Thymus (tissue), 11 donors: ENCODE results near the gene ACTG1. TPM values are rescaled to one million over a fixed set of nuclear protein-coding genes. Genes with fewer than 3 reads are reported as not detected.

Experiments used
- DNase-seq, 9 donors: peaks; one replicate each; pipeline ENCODE4 v3.0.0-alpha.2; 2013; ENCODE audit warnings: low spot score in 9 of 9, low read depth in 6 of 9, missing footprints in 1 of 9
- H3K27ac ChIP-seq, 2 donors: one replicate each; pipeline ENCODE4 v1.5.1; 2013; ENCODE audit warnings: control low read depth in 1 of 2, low read depth in 1 of 2, low read length in 1 of 2, mild to moderate bottlenecking in 1 of 2, moderate library complexity in 1 of 2
- H3K27me3 ChIP-seq, 2 donors: one replicate each; pipeline ENCODE4 v1.5.1; 2013; ENCODE audit warnings: low read length in 1 of 2; ENCODE audit not compliant: control insufficient read depth in 2 of 2, insufficient read depth in 1 of 2
- H3K36me3 ChIP-seq, 2 donors: one replicate each; pipeline ENCODE4 v1.5.1; 2013; ENCODE audit warnings: low read length in 1 of 2, mild to moderate bottlenecking in 1 of 2, moderate library complexity in 1 of 2; ENCODE audit not compliant: control insufficient read depth in 2 of 2, insufficient read depth in 2 of 2
- H3K4me1 ChIP-seq, 2 donors: one replicate each; pipeline ENCODE4 v1.5.1; 2013; ENCODE audit warnings: low read length in 2 of 2; ENCODE audit not compliant: control insufficient read depth in 2 of 2, insufficient read depth in 2 of 2
- H3K4me3 ChIP-seq, 2 donors: one replicate each; pipeline ENCODE4 v1.5.1; 2013; ENCODE audit warnings: low read length in 2 of 2, control low read depth in 1 of 2, mild to moderate bottlenecking in 1 of 2
- H3K9me3 ChIP-seq, 2 donors: one replicate each; pipeline ENCODE4 v1.5.1; 2013; ENCODE audit warnings: low read length in 1 of 2, mild to moderate bottlenecking in 1 of 2; ENCODE audit not compliant: control insufficient read depth in 2 of 2, insufficient read depth in 1 of 2
- WGBS: extraction: QIAGEN DNeasy Blood & Tissue Kit; methylation state at CpG from one replicate; pipeline ENCODE4 v1.1.7; 2013; 5-methylcytosine and 5-hydroxymethylcytosine counted together
- polyA plus RNA-seq: library from polyadenylated mRNA; stranded (reverse); fragments of 200-250 nt; gene quantifications from one replicate; pipeline ENCODE4 v1.2.3, GENCODE V29; 2013
- total RNA-seq: library from RNA; stranded (reverse); fragments of 120-200 nt; gene quantifications from one replicate; pipeline ENCODE4 v1.2.4, GENCODE V29; 2013
- donor health status: healthy.

ACTG1 gene
- total and polyA plus RNA-seq, 2 donors, result 1,837 to 2,739 TPM

- Histone ChIP-seq H3K27ac (no peak overlapping the region), H3K4me1 (peaks cover 2 to 25% of the 10 kb centered on the region in 2 donors), H3K4me3 (no peak overlapping the region), H3K27me3 (no peaks in the 10 kb centered on the region), H3K9me3 (no peaks in the 10 kb centered on the region), H3K36me3 (peaks cover 10 to 64% of the 10 kb centered on the region in 2 donors)
- DNase-seq, result no peak
- 98% methylated on average over 33 of the region's 33 CpGs for WGBS
Observed at GRCh38 chr17:81462506-81463125, 50.0 kb downstream of the ACTG1 start.

GRCh38 chr17:81461607-81462500 lies 50.7 kb downstream of the ACTG1 start:
- H3K9me3 ChIP-seq, result peaks cover 0 to 5% of the 10 kb centered on the region in 2 donors
- no peak for DNase-seq
- whole genome bisulfite sequencing, result 95% methylated on average over 50 of the region's 50 CpGs
- no peaks in the 10 kb centered on the region for H3K27me3 ChIP-seq
- no peak overlapping the region for H3K4me3 ChIP-seq
- peaks cover 0 to 25% of the 10 kb centered on the region in 2 donors for H3K4me1 ChIP-seq
- peaks cover 10 to 68% of the 10 kb centered on the region in 2 donors for H3K36me3 ChIP-seq
- H3K27ac ChIP-seq, result no peak overlapping the region

GRCh38 chr17:81460856-81461460 lies 51.6 kb downstream of the ACTG1 start:
- Histone ChIP-seq H3K4me1 (peaks cover 6 to 31% of the 10 kb centered on the region in 2 donors), H3K27ac (no peak overlapping the region), H3K36me3 (peaks cover 10 to 68% of the 10 kb centered on the region in 2 donors)

More at GRCh38 chr17:81460856-81461460, 51.6 kb downstream of the ACTG1 start:
- Histone ChIP-seq H3K4me3 (no peak overlapping the region), H3K9me3 (peaks cover 0 to 8% of the 10 kb centered on the region in 2 donors), H3K27me3 (no peaks in the 10 kb centered on the region)
- no peak for DNase-seq
- WGBS, result 87% methylated on average over 43 of the region's 43 CpGs

Other genes starting within 250 kb of the ACTG1 start
- gene SLC38A10, start 217.5 kb downstream of the ACTG1 start, total RNA-seq, result 21.0 TPM
- gene SLC38A10, start 217.5 kb downstream of the ACTG1 start, polyA plus RNA-seq, result 63.6 TPM
- 5.8 TPM for gene BAHCC1, start 117.3 kb downstream of the ACTG1 start, total RNA-seq
- gene BAHCC1, start 117.3 kb downstream of the ACTG1 start, polyA plus RNA-seq, result 7.3 TPM
- 0.47 TPM for gene FSCN2, start 15.6 kb upstream of the ACTG1 start, total RNA-seq
- 0.87 TPM for gene FSCN2, start 15.6 kb upstream of the ACTG1 start, polyA plus RNA-seq
- 8.8 TPM for gene FAAP100, start 39.6 kb upstream of the ACTG1 start, total RNA-seq
- gene FAAP100, start 39.6 kb upstream of the ACTG1 start, polyA plus RNA-seq, result 43.9 TPM
- gene NPLOC4, start 124.3 kb upstream of the ACTG1 start, total RNA-seq, result 26.1 TPM
- gene NPLOC4, start 124.3 kb upstream of the ACTG1 start, polyA plus RNA-seq, result 43.3 TPM
- 0.47 TPM for gene TSPAN10, start 124.4 kb upstream of the ACTG1 start, total RNA-seq
- 1.8 TPM for gene TSPAN10, start 124.4 kb upstream of the ACTG1 start, polyA plus RNA-seq
- 12.2 TPM for gene PDE6G, start 143.7 kb upstream of the ACTG1 start, total RNA-seq
- gene PDE6G, start 143.7 kb upstream of the ACTG1 start, polyA plus RNA-seq, result 18.2 TPM
- 60.9 TPM for gene OXLD1, start 153.8 kb upstream of the ACTG1 start, total RNA-seq
- gene OXLD1, start 153.8 kb upstream of the ACTG1 start, polyA plus RNA-seq, result 83.0 TPM
- gene CCDC137, start 153.9 kb upstream of the ACTG1 start, total RNA-seq, result 14.4 TPM
- 42.5 TPM for gene CCDC137, start 153.9 kb upstream of the ACTG1 start, polyA plus RNA-seq
- 23.0 TPM for gene ARL16, start 171.0 kb upstream of the ACTG1 start, total RNA-seq
- gene ARL16, start 171.0 kb upstream of the ACTG1 start, polyA plus RNA-seq, result 129 TPM
- gene HGS, start 171.2 kb upstream of the ACTG1 start, total RNA-seq, result 39.0 TPM
- gene HGS, start 171.2 kb upstream of the ACTG1 start, polyA plus RNA-seq, result 157 TPM
- gene MRPL12, start 190.6 kb upstream of the ACTG1 start, total RNA-seq, result 21.6 TPM
- gene MRPL12, start 190.6 kb upstream of the ACTG1 start, polyA plus RNA-seq, result 59.7 TPM
- 8.3 TPM for gene SLC25A10, start 199.5 kb upstream of the ACTG1 start, total RNA-seq
- 11.9 TPM for gene SLC25A10, start 199.5 kb upstream of the ACTG1 start, polyA plus RNA-seq